Activated CD4-positive, CD25-positive, alpha-beta regulatory T cell treated with anti-CD3 and anti-CD28 coated beads, Interleukin-2, amount 50 U/mL, for 24 hours (primary cell): ENCODE data around the gene GADD45B.
"Not testable (repeated sequence)": the region's sequence is repeated elsewhere in the genome, so short reads cannot be mapped to it uniquely, and the experiment has no call there.

Source experiments
- ATAC-seq, 2 donors: fragments of 150-1000 bp; cut with Tn5 transposase; one replicate each; pipeline ENCODE4 v1.10.0; 2021; ENCODE audit warnings: mild to moderate bottlenecking in 1 of 2, moderate library complexity in 1 of 2

Gene GADD45B

DNA sequence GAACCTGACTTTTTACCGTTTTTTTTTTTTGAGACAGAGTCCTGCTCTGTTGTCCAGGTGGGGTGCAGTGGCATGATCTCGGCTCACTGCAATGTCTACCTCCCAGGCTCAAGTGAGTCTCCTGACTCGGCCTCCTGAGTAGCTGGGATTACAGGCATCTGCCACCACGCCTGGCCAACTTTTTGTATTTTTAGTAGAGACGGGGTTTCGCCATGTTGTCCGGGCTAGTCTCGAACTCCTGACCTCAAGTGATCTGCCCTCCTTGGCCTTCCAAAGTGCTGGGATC, 6.1 kb upstream of the GADD45B start:
- not testable (repeated sequence) for ATAC-seq

- peak; percentile 43 to 51 for ATAC-seq
Measured at GRCh38 chr19:2474232-2475017, 1.5 kb upstream of the GADD45B start.

DNA sequence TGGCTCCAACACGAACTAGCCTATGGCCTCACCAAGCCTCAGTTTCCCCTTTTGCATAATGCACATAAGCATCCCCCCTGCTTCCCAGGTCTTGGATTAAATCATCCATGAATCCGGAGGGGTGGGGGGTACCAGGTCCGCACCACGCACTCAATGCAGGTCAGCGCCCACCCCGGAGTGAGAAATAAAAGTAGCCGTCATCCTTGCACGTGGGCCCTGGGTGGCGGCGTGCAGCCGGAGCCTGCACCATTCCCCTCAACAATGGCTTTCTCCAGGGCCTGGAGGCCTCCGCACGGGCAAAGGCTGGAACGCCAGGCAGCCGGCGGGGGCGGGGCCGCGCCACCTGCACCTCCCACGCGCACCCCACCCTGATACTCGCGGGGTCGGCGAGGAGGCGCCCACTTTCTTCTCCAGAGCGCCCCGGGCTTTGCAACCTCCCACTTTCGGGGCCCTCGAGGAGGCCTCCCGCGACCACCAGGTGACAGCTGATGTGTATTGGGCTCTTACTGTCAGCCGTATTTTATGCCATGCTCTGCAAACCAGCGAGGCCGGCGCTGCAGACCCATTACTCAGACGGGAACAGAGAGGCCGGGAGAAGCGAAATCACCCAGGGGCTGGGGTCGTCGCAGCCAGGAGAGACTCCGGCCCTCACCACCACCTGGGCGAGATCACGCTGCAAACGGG, 767 bp upstream of the GADD45B start:
- ATAC-seq = peak; percentile 34 to 37

DNA sequence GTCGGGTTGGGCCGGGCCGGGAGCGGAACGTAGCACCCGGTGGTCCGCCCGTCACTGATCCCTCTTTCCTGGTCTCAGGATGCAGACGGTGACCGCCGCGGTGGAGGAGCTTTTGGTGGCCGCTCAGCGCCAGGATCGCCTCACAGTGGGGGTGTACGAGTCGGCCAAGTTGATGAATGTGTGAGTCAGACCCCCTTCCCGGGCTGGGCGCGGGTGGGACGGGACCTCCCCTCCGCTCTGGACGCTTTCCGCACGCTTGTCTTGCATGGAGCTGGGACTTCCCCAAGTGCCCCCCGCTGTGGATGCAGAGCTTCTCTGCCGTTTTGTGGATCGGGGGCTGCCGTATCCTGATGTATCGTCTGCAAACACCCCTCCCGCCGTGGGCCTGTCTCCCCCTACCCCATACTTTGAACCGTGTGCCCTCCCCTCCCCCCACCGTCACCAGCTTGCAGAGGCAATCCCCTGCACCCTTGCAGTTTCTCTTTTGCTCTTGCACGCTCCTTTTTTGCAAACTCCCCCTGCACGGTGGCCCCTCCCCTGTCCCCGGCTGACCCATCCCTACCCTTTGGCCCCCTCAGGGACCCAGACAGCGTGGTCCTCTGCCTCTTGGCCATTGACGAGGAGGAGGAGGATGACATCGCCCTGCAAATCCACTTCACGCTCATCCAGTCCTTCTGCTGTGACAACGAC, 669 bp downstream of the GADD45B start:
- peak; percentile 29 to 31 for ATAC-seq

- ATAC-seq = no peak
Measured at GRCh38 chr19:2477141-2477710, 1.3 kb downstream of the GADD45B start.

DNA sequence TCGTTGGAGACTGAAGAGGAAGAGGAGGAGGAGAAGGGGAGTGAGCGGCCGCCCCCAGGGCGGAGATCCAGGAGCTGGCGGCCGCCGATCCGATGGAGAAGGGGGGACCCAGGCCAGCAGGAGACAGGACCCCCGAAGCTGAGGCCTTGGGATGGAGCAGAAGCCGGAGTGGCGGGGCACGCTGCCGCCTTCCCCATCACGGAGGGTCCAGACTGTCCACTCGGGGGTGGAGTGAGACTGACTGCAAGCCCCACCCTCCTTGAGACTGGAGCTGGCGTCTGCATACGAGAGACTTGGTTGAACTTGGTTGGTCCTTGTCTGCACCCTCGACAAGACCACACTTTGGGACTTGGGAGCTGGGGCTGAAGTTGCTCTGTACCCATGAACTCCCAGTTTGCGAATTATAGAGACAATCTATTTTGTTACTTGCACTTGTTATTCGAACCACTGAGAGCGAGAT, 1.8 kb downstream of the GADD45B start:
- ATAC-seq = no peak

GRCh38 chr19:2478278-2478755, 2.4 kb downstream of the GADD45B start:
- ATAC-seq = no peak

DNA sequence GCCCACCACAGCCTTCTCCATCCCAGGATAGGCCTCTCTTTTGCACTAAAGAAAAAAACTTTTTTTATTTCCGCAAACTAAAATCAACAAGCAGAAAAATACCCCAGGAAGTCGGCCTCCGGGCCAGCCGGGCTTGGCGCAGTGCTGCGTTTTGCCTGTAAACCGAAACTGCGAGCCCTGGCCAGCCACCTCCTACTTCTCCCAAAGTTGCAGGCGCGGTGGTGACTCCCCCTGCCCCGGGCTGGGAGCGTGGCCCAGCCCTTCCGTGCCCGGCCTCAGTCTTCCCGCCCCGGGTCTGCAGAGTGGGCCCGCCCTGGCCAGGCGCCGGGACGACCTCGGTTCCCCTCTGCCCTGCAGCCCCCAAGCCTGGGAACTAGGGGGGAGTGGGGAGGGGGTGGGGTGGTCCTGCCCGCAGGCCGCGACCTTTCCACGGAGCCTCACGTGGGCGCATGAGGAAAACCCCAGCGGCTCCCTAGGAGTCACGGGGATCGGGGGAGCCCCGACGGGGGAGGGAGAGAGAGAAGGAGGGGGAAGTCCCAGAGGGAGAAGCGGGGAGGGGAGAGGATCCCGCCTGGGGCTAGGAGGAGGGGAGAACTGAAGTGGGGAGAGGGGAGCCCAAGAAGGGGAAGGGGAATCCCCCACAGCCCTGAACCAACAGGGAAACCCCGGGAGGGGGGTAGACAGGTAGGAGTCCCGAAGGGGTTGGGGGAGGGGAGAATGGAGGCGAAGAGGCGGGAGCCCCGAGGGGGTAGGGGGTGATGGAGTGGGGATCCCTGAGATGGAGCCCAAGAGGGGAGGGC, 3.0 kb downstream of the GADD45B start:
- no peak for ATAC-seq

DNA sequence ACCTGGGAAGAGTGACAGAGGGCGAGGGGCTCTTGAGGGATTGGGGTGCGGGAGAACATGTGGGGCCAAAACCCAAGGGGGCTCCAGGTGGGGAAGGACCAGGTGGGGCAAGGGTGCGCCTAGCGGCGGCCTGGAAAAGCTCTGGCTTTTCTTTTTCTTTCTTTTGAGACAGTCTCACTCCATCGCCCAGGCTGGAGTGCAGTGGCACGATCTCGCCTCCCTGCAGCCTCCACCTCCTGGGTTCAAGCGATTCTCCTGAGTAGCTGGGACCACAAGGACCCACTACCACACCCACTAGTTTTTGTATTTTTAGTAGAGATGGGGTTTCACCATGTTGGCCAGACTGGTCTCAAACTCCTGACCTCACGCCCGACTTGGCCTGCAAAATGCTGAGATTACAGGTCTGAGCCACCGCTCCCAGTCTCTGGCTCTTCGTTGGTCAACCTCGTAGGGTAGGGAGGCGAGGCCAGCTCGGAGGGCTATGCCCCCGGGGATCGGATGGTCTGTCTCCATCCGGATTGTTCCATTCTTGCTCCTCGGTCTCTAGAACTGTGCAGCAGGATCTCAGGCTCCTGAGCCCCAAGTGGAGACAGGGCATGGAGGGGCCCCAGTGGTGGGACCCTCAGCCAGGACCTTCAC, 3.7 kb downstream of the GADD45B start:
- ATAC-seq = no peak

DNA sequence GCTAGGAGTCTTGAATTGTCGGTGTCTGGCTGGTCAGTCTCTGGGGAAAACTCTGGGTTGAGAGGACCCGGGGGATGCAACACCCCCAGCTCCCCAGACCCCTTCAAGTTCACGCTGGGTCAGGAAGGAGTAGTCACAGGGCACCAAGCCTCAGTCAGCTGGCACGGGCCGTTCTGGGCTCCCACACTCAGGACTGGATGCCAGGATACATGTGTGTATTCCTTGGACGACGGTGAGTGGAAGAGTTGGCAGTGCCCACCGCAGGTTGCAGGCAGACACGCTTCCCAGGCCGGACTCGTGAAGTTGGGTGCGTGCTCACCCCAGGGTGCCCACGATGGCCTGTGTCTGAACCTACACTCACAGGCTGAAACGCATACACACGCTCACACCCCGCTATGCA, 5.5 kb downstream of the GADD45B start:
- ATAC-seq = no peak

DNA sequence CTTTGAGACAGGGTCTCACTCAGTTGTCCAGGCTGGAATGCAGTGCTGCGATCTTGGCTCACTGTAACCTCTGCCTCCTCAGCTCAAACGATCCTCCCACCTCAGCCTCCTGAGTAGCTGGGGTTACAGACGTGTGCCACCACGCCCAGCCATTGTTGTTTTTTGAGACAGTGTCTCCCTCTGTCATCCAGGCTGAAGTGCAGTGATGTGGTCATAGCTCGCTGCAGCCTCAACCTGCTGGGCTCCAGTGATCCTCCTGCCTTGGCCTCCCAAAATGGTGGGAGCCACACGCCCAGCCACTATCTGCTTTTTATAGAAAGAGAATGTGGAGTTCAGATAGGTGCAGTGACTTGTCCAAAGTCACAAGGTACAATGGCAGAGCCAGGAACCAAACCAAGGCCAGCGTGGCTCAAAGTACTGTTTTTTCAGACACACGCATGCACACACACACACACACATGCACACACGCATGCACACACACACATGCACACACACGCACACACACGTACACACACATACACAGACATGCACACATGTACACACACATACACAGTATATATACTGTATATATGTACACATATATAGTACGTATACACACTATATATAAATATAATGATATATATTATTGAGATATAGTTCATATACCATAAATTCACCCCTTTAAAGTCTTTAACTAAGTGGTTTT, 6.6 kb downstream of the GADD45B start:
- ATAC-seq = no peak

GRCh38 chr19:2483084-2483483, 7.2 kb downstream of the GADD45B start:
- ATAC-seq = no peak

- ATAC-seq = no peak
Measured at GRCh38 chr19:2483484-2484151, 7.7 kb downstream of the GADD45B start.

DNA sequence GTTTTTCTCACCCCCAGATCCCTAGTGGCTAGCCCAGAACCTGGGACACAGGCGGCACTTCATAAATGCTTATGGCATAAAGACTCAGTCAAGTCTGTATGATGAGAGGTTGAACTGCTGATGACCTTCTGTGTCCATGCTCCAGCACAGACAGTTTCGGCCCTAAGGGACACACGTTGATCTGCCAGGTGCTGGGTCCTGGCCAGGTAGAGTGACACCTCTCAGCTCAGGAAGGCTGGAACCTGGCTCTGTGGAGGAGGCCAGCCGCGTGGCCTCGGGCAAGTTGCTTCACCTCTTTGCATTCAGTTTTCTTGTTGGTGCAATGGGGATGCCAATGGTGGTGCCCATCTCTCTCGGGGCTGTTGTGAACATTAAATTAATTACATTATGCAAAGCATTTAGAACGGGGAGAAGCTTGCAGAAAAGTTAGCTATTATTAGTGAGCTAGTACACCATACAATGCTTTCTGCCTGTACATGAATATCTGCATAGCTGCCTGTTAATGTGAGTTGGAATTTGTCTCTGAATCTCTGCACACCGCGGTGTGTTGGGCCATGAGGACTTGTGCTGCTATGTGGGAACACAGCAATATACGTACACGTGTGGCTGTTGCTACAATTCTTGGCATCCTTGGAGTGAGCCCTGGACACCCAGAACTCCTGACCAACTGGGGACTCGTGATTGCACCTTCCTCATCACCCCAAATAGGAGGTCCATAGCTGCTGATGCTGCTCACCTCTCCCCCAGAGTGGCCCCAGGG, 8.4 kb downstream of the GADD45B start:
- no peak for ATAC-seq

DNA sequence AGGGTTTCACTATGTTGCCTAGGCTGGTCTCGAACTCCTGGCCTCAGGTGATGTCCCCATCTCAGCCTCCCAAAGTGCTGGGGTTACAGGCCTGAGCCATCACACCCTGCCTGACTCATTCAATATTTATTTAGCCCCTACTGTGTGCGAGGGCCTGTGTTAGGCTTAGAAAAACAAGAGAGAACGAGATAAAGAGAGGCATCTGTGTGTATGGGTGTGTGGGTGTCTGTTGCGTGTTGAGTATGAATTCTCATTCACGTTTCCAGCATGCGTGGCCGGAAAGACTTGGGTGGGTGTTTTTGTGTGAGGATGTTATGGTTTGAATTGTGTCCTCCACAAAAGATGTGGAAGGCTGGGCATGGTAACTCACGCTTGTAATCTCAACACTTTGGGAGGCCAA, 9.5 kb downstream of the GADD45B start:
- ATAC-seq = no peak

DNA sequence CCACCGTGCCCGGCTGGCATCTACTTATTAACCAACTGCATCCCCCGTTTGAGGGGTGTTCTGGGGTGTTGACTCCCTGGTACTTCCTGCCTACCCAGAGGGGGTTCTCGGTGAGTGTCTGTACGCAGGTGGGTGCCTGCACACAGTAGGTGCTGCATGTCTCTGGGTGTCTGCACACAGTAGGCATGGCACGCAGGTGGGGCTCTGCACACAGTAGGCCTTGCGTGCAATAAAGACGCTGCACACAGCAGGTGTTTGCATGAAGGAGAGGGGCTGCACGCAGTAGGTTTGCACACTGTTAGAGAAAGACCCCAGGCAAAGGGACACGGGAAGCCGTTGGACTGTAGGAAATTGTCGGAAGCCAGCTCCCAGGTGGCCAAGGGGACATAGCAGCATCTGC, 11.2 kb downstream of the GADD45B start:
- no peak for ATAC-seq

GRCh38 chr19:2487842-2488241, 11.9 kb downstream of the GADD45B start:
- ATAC-seq = no peak

DNA sequence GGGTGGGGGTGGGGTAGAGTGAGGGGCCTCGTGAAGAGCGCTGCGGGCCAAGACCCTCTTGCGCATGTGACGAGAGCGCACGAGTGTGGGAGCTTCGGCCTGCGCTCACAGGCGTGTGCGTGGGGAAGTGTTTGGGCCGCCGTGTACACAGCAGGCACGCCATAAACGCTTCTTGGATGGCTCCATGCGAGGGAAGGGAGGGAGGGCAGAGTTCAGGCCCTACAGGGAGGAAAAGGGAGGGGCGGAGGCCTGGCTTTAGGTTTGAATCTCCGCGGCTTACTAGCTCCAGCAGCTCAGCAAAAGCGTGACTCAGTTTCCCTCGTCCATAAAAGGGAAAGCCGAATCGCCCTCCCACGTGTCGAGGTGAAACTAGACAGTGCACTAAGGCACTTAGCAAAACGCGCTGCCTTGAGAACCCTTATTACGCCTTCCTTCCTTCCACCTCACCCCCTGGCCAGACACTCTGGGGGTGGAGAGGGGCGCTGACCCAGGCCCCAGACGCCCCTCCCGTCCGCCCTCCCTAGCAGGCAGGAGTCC, 12.5 kb downstream of the GADD45B start:
- ATAC-seq = peak; percentile 28 to 39

DNA sequence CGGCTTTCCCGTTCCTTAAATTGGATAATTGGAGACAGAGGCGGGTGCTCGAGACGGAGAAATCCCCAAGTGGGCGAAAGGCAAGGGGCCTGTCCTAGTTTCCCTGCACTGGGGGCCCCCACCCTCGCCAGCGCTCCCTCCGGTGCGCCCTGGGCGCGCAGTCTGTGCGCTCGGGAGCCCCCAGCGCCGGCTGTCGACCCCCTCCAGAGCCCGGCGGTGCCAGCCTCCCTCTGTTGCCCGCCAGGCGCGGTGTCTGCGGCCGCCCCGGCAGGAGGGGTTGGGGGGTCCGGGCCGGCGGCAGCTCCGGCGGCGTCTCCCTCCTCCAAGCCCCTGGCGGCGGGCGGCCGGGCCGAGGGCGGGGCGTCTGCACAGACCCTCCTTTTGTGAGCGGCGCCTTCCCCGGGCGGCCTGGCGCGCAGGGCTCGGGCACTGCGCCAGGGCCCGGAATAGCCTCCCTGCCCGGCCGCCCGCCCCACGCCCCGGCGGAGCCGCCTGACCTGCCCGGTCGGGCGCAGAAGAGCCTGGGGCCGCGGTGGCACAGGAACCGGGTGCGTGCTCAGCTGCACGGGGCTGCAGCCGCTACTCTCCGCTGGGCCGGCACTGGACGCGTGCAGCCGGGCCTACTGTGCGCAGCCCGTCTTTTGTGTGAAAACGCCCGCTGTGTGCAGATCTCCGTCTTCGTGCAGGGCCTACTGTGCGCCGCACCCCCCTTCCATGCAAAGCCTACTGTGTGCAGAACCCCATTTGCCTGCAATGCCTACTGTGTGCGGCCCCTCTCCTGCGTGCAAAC, 13.2 kb downstream of the GADD45B start:
- ATAC-seq = peak; percentile 8 to 24
